H7 (cell line): ENCODE results near the gene CCR6. TPM values are rescaled to one million over a fixed set of nuclear protein-coding genes. Genes with fewer than 3 reads are reported as not detected.

Source experiments
- DNase-seq: peaks from one replicate; pipeline ENCODE4 v3.0.0; 2012
- H3K27me3 ChIP-seq: 2 replicates; pipeline ENCODE4 v1.6.0; 2011; ENCODE audit warnings: mild to moderate bottlenecking, low read length; ENCODE audit not compliant: control insufficient read depth, insufficient read depth
- H3K36me3 ChIP-seq: replicated peaks from 2 replicates; pipeline ENCODE4 v1.5.1; 2011; ENCODE audit warnings: low read length; ENCODE audit not compliant: control insufficient read depth, insufficient read depth
- H3K4me3 ChIP-seq: 2 replicates; pipeline ENCODE4 v1.5.1; 2011; ENCODE audit warnings: low read depth, mild to moderate bottlenecking, control low read depth, low read length, moderate library complexity; ENCODE audit not compliant: insufficient read depth
- total RNA-seq: library from RNA; depleted of rRNA; stranded (reverse); fragments of >200 nt; shearing (Covaris generic); gene quantifications from 2 replicates; pipeline ENCODE4 v1.2.3, GENCODE V29; 2014

Gene CCR6
- total RNA-seq, 1 experiment from 2014 or later = not detected

- Histone ChIP-seq H3K4me3 (no peak overlapping the region), H3K27me3 (no peaks in the 10 kb centered on the region), H3K36me3 (no peaks in the 10 kb centered on the region)
- DNase-seq = no peak
These were observed 14.6 kb upstream of the CCR6 start for GRCh38 chr6:167108278-167108677.

- no peaks in the 10 kb centered on the region for H3K27me3 ChIP-seq
- DNase-seq = no peak
These were observed 13.2 kb upstream of the CCR6 start for GRCh38 chr6:167109651-167110050.

GRCh38 chr6:167111597-167111996, 11.3 kb upstream of the CCR6 start:
- Histone ChIP-seq H3K4me3 (no peak overlapping the region), H3K27me3 (no peaks in the 10 kb centered on the region), H3K36me3 (no peaks in the 10 kb centered on the region)
- DNase-seq = no peak

More at GRCh38 chr6:167109651-167110050, 13.2 kb upstream of the CCR6 start:
- Histone ChIP-seq H3K4me3 (no peak overlapping the region), H3K36me3 (no peaks in the 10 kb centered on the region)

GRCh38 chr6:167112421-167112820, 10.5 kb upstream of the CCR6 start:
- Histone ChIP-seq H3K4me3 (no peak overlapping the region), H3K36me3 (no peaks in the 10 kb centered on the region), H3K27me3 (no peaks in the 10 kb centered on the region)
- DNase-seq = no peak

- Histone ChIP-seq H3K4me3 (no peak overlapping the region), H3K27me3 (no peaks in the 10 kb centered on the region), H3K36me3 (no peaks in the 10 kb centered on the region)
- DNase-seq = no peak
These were observed 9.7 kb upstream of the CCR6 start for GRCh38 chr6:167113047-167113754.

- Histone ChIP-seq H3K36me3 (no peaks in the 10 kb centered on the region), H3K27me3 (no peaks in the 10 kb centered on the region)
- no peak for DNase-seq
These were observed 8.7 kb upstream of the CCR6 start for GRCh38 chr6:167113935-167114910.

GRCh38 chr6:167115054-167115453, 7.8 kb upstream of the CCR6 start:
- Histone ChIP-seq H3K27me3 (no peaks in the 10 kb centered on the region), H3K36me3 (no peaks in the 10 kb centered on the region), H3K4me3 (no peak overlapping the region)
- peak; percentile 82 for DNase-seq

More at GRCh38 chr6:167113935-167114910, 8.7 kb upstream of the CCR6 start:
- H3K4me3 ChIP-seq = no peak overlapping the region

GRCh38 chr6:167116109-167116837, 6.6 kb upstream of the CCR6 start:
- Histone ChIP-seq H3K27me3 (no peaks in the 10 kb centered on the region), H3K36me3 (no peaks in the 10 kb centered on the region), H3K4me3 (no peak overlapping the region)
- peak; percentile 77 for DNase-seq

GRCh38 chr6:167116838-167117228, 6.1 kb upstream of the CCR6 start:
- Histone ChIP-seq H3K36me3 (no peaks in the 10 kb centered on the region), H3K27me3 (no peaks in the 10 kb centered on the region), H3K4me3 (no peak overlapping the region)
- no peak for DNase-seq

GRCh38 chr6:167118006-167118405, 4.9 kb upstream of the CCR6 start:
- Histone ChIP-seq H3K27me3 (no peaks in the 10 kb centered on the region), H3K4me3 (no peak overlapping the region), H3K36me3 (no peaks in the 10 kb centered on the region)
- no peak for DNase-seq

GRCh38 chr6:167118839-167119238, 4.1 kb upstream of the CCR6 start:
- no peak overlapping the region for H3K4me3 ChIP-seq
- DNase-seq = no peak
- H3K36me3 ChIP-seq = no peaks in the 10 kb centered on the region
- H3K27me3 ChIP-seq = no peaks in the 10 kb centered on the region

GRCh38 chr6:167119670-167120582, 3.0 kb upstream of the CCR6 start:
- Histone ChIP-seq H3K36me3 (no peaks in the 10 kb centered on the region), H3K4me3 (no peak overlapping the region), H3K27me3 (no peaks in the 10 kb centered on the region)
- DNase-seq = no peak

- no peaks in the 10 kb centered on the region for H3K36me3 ChIP-seq
- no peak overlapping the region for H3K4me3 ChIP-seq
- DNase-seq = no peak
- H3K27me3 ChIP-seq = no peaks in the 10 kb centered on the region
These were observed 2.4 kb upstream of the CCR6 start for GRCh38 chr6:167120583-167120903.

- DNase-seq = no peak
- H3K27me3 ChIP-seq = no peaks in the 10 kb centered on the region
- no peaks in the 10 kb centered on the region for H3K36me3 ChIP-seq
- no peak overlapping the region for H3K4me3 ChIP-seq
These were observed 1.5 kb upstream of the CCR6 start for GRCh38 chr6:167121335-167121841.
